Activated naive CD8-positive, alpha-beta T cell (primary cell): ENCODE measurements around the gene AVPR2.

Experiments used
- H3K27ac Mint-ChIP-seq: one replicate; pipeline ENCODE4 v1.8.0; 2021; ENCODE audit warnings: mixed read lengths
- H3K27me3 Mint-ChIP-seq: one replicate; pipeline ENCODE4 v1.8.0; 2021; ENCODE audit warnings: mixed read lengths
- H3K36me3 Mint-ChIP-seq: one replicate; pipeline ENCODE4 v1.8.0; 2021; ENCODE audit warnings: mixed read lengths
- H3K4me1 Mint-ChIP-seq: one replicate; pipeline ENCODE4 v1.8.0; 2021; ENCODE audit warnings: low read depth, mixed read lengths
- H3K4me3 Mint-ChIP-seq: one replicate; pipeline ENCODE4 v1.8.0; 2021; ENCODE audit warnings: mild to moderate bottlenecking, mixed read lengths
- H3K9me3 Mint-ChIP-seq: one replicate; pipeline ENCODE4 v1.8.0; 2021; ENCODE audit warnings: low read depth, mixed read lengths

AVPR2 gene

GRCh38 chrX:153887385-153887784, 17.1 kb upstream of the AVPR2 start:
- Mint-ChIP-seq H3K27me3 (no peaks in the 10 kb centered on the region), H3K27ac (no peak overlapping the region), H3K9me3 (no peaks in the 10 kb centered on the region), H3K36me3 (no peaks in the 10 kb centered on the region), H3K4me1 (no peaks in the 10 kb centered on the region), H3K4me3 (no peak overlapping the region)

GRCh38 chrX:153888344-153888743, 16.1 kb upstream of the AVPR2 start:
- no peaks in the 10 kb centered on the region for H3K27me3 Mint-ChIP-seq
- H3K27ac Mint-ChIP-seq: no peak overlapping the region
- H3K4me1 Mint-ChIP-seq: no peaks in the 10 kb centered on the region
- H3K36me3 Mint-ChIP-seq: no peaks in the 10 kb centered on the region
- no peaks in the 10 kb centered on the region for H3K9me3 Mint-ChIP-seq
- H3K4me3 Mint-ChIP-seq: no peak overlapping the region

GRCh38 chrX:153889123-153889522, 15.3 kb upstream of the AVPR2 start:
- H3K9me3 Mint-ChIP-seq: no peaks in the 10 kb centered on the region
- H3K36me3 Mint-ChIP-seq: no peaks in the 10 kb centered on the region
- H3K27ac Mint-ChIP-seq: no peak overlapping the region
- H3K27me3 Mint-ChIP-seq: no peaks in the 10 kb centered on the region
- H3K4me3 Mint-ChIP-seq: no peak overlapping the region
- H3K4me1 Mint-ChIP-seq: no peaks in the 10 kb centered on the region

GRCh38 chrX:153897899-153898298, 6.6 kb upstream of the AVPR2 start:
- Mint-ChIP-seq H3K27ac (no peak overlapping the region), H3K36me3 (no peaks in the 10 kb centered on the region), H3K4me1 (peaks cover 27% of the 10 kb centered on the region), H3K4me3 (no peak overlapping the region), H3K9me3 (no peaks in the 10 kb centered on the region), H3K27me3 (no peaks in the 10 kb centered on the region)

GRCh38 chrX:153900831-153901752, 3.4 kb upstream of the AVPR2 start:
- Mint-ChIP-seq H3K27ac (no peak overlapping the region), H3K36me3 (no peaks in the 10 kb centered on the region), H3K4me1 (peaks cover 42% of the 10 kb centered on the region)

GRCh38 chrX:153901753-153902140, 2.7 kb upstream of the AVPR2 start:
- no peaks in the 10 kb centered on the region for H3K27me3 Mint-ChIP-seq
- H3K27ac Mint-ChIP-seq: peak overlapping the region; percentile 28
- H3K36me3 Mint-ChIP-seq: no peaks in the 10 kb centered on the region
- H3K4me3 Mint-ChIP-seq: no peak overlapping the region
- no peaks in the 10 kb centered on the region for H3K9me3 Mint-ChIP-seq
- H3K4me1 Mint-ChIP-seq: peaks cover 36% of the 10 kb centered on the region

More at GRCh38 chrX:153900831-153901752, 3.4 kb upstream of the AVPR2 start:
- Mint-ChIP-seq H3K9me3 (no peaks in the 10 kb centered on the region), H3K27me3 (no peaks in the 10 kb centered on the region), H3K4me3 (peak overlapping the region; percentile 75)

- Mint-ChIP-seq H3K36me3 (no peaks in the 10 kb centered on the region), H3K4me3 (no peak overlapping the region), H3K4me1 (peaks cover 35% of the 10 kb centered on the region), H3K27me3 (no peaks in the 10 kb centered on the region), H3K9me3 (no peaks in the 10 kb centered on the region), H3K27ac (peak overlapping the region; percentile 16)
These were observed 2.1 kb upstream of the AVPR2 start for GRCh38 chrX:153902385-153902784.

GRCh38 chrX:153903238-153903980, 1.1 kb upstream of the AVPR2 start:
- H3K36me3 Mint-ChIP-seq: no peaks in the 10 kb centered on the region
- H3K9me3 Mint-ChIP-seq: no peaks in the 10 kb centered on the region
- no peaks in the 10 kb centered on the region for H3K27me3 Mint-ChIP-seq
- H3K4me3 Mint-ChIP-seq: peak overlapping the region; percentile 61
- peaks cover 35% of the 10 kb centered on the region for H3K4me1 Mint-ChIP-seq
- peak overlapping the region; percentile 17 for H3K27ac Mint-ChIP-seq

GRCh38 chrX:153905481-153906095, 1.1 kb downstream of the AVPR2 start:
- H3K27ac Mint-ChIP-seq: no peak overlapping the region
- H3K36me3 Mint-ChIP-seq: no peaks in the 10 kb centered on the region
- H3K9me3 Mint-ChIP-seq: no peaks in the 10 kb centered on the region
- no peaks in the 10 kb centered on the region for H3K27me3 Mint-ChIP-seq
- peaks cover 35% of the 10 kb centered on the region for H3K4me1 Mint-ChIP-seq
- no peak overlapping the region for H3K4me3 Mint-ChIP-seq

GRCh38 chrX:153906126-153906917, 1.8 kb downstream of the AVPR2 start:
- Mint-ChIP-seq H3K4me3 (no peak overlapping the region), H3K27ac (no peak overlapping the region), H3K27me3 (no peaks in the 10 kb centered on the region), H3K9me3 (no peaks in the 10 kb centered on the region), H3K4me1 (peaks cover 31% of the 10 kb centered on the region), H3K36me3 (no peaks in the 10 kb centered on the region)

- Mint-ChIP-seq H3K9me3 (no peaks in the 10 kb centered on the region), H3K4me3 (no peak overlapping the region), H3K27ac (no peak overlapping the region), H3K4me1 (peaks cover 29% of the 10 kb centered on the region), H3K27me3 (no peaks in the 10 kb centered on the region), H3K36me3 (no peaks in the 10 kb centered on the region)
These were observed 3.0 kb downstream of the AVPR2 start for GRCh38 chrX:153907456-153907855.

- H3K4me1 Mint-ChIP-seq: peaks cover 23% of the 10 kb centered on the region
- H3K36me3 Mint-ChIP-seq: no peaks in the 10 kb centered on the region
- no peaks in the 10 kb centered on the region for H3K9me3 Mint-ChIP-seq
- H3K27ac Mint-ChIP-seq: no peak overlapping the region
- H3K27me3 Mint-ChIP-seq: no peaks in the 10 kb centered on the region
- H3K4me3 Mint-ChIP-seq: no peak overlapping the region
These were observed 3.9 kb downstream of the AVPR2 start for GRCh38 chrX:153908219-153908860.

GRCh38 chrX:153909024-153909979, 4.8 kb downstream of the AVPR2 start:
- no peak overlapping the region for H3K4me3 Mint-ChIP-seq
- H3K36me3 Mint-ChIP-seq: no peaks in the 10 kb centered on the region
- no peaks in the 10 kb centered on the region for H3K9me3 Mint-ChIP-seq
- peaks cover 18% of the 10 kb centered on the region for H3K4me1 Mint-ChIP-seq
- H3K27me3 Mint-ChIP-seq: no peaks in the 10 kb centered on the region
- H3K27ac Mint-ChIP-seq: no peak overlapping the region
